ENCODE data around the gene SCAF1.

The SCAF1 gene

GRCh38 chr19:49684983-49685553 lies 43.1 kb downstream of the SCAF1 start:
- no peak for DNase-seq (ENCODE audit: low read depth in 2 of 3, low spot score in 2 of 3)

DNA sequence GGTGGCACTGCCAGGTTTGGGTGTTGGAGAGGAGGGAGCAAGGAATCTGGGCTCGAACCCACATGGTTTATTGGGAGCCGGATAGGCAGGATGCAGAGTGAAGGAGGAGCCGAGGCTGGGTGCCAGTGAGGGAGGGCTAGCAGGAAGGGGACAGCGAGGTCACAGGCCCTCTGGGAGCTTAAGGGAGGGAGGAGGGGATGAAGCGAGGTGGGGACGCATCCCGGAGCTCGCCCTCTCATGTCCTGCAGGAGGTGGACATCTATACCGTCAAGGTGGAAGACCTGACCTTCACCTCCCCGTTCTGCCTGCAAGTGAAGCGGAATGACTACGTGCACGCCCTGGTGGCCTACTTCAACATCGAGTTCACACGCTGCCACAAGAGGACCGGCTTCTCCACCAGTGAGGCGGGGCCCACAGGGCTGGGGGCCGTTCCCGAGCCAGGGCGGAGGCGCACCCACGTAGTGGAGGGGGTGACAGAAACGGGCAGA lies 43.9 kb downstream of the SCAF1 start:
- DNase-seq (ENCODE audit: low read depth in 2 of 3, low spot score in 2 of 3) = no peak

GRCh38 chr19:49686503-49687088 lies 44.6 kb downstream of the SCAF1 start:
- DNase-seq (ENCODE audit: low read depth in 2 of 3, low spot score in 2 of 3) = no peak

GRCh38 chr19:49687150-49687549 lies 45.1 kb downstream of the SCAF1 start:
- DNase-seq (ENCODE audit: low read depth in 2 of 3, low spot score in 2 of 3) = no peak

- no peak for DNase-seq (ENCODE audit: low read depth in 2 of 3, low spot score in 2 of 3)
These were observed 45.7 kb downstream of the SCAF1 start for GRCh38 chr19:49687566-49688316.

DNA sequence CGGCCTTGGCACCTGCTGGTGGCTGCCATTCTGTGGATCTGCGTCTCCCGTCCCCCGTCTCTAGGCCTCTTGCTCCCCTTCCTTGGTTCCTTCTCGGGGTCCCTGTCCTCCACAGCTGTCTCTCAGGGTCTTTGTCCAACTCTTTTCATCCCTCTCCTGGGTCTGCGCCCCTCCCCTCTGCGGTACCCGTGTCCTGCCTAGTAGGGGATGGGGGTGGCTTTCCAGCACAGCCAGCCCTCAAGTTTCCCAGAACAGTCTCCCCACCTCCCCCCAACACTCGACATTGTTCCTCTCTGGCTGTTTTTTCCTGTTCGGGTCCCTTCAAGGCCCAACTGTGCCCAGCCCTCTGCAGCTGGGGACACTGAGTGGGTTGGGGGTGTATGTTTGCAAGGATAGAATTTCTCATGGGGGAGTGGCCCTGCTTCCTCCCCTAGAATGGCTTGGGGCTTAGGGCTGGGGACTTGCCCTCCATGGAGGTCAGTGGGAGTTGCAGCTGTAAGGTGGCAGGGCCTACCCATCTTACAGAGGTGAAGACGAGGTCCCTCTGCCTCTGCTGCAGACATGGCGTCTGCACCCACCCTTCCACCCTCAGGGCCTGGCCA lies 46.6 kb downstream of the SCAF1 start:
- no peak for DNase-seq (ENCODE audit: low read depth in 2 of 3, low spot score in 2 of 3)

DNA sequence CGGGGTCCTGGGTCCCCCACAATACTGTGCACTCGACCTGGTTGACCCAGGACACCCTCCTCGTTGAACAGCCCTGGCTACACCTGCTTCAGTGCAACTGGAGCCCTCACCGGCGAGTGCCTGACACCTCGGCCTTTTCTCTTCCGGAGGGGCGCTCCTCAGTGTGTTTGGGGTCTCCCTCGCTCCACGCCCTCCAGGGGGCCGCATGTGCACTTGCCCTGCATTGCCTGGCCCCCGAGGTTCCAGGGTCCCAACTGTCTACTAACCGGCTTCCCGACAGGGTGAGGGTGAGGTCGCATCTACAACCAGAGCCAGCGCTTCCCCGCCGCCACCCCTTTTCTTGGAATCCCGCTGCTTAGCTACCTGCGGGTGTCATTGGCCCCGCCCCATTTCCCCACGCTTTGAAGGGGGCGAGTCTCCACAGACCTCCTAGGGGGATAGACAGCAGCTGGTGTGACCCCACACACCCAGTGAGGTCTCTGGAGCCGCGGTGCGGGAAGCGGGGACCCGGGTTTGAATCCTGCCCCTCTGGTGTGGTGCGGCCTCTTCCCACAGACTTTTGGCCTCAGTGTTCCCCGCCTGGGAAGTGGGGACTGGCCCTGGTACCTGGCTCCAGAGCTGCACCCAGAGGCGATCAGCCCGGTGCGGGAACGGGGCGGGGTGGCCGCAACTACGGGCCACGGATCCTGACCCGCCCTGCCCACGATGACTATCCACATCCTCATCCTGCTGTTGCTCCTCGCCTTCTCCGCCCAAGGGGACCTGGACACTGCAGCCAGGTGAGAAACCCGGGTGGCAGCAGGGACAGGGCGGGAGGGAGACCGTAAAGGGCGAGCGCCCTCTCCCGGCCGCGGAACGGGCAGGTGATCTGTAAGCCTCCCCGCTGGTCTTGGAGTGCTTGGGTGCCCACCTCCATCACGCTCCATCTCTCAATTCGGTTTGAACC lies 47.4 kb downstream of the SCAF1 start, which contains the start of gene ADM5:
TSS of gene ADM5 (plus strand) at position 462 of the 946 bp plus-strand sequence. CDS start at position 706, 244 bp downstream.
- DNase-seq (ENCODE audit: low read depth in 2 of 3, low spot score in 2 of 3) = no peak

DNA sequence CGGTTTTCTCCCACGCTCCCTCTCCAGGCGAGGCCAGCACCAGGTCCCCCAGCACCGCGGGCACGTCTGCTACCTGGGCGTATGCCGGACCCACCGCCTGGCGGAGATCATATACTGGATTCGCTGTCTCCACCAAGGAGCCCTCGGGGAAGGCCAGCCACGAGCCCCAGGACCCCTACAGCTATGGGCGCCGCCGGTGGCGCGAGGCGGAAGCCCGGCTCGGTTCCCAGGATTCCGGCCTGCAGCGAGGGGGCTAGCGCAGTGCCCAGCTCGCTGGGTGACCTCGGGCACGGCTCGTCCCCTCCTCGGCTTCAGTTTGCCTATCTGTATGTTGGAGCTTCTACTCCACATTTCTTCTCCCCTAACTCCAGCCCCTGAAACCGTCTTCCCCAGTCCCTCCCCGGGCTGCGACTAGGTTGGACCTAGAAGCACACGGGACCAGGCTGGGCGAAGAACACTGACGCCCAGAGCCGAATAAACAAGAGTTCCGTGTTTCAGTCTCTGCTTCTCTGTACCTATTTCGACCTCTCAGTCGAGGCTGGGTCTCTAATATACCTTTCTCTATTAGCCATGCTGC lies 48.2 kb downstream of the SCAF1 start:
- DNase-seq (ENCODE audit: low read depth in 2 of 3, low spot score in 2 of 3) = no peak

DNA sequence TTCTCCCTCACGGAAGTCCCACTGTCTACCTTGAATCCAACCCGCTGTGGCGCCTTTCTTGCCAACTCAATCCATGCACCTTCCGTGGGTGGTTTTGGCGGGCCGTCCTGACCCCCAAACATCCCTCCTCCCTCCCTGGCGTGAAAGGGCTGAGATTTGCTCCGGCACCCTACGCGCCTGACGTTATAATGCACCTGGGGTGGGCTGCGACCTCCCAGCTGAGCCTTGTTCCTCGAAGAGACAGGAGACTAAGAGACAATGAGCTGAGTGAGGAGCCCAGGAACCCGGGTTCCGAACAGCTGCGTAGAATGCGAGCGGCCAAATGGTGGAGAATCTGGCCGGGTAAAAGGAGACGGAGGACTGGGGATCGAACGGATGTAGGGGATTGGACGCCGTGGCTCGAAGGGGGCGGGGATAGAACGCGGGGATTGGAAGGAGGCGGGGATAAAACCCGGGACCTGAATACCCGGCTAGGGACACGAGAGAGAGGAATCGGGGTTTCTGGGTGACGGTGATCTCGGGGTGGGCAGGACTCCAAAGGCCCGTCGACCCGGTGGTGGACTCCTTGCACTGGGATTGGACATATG lies 48.7 kb downstream of the SCAF1 start, which contains the start of gene CPT1C:
TSS of gene CPT1C (plus strand) at position 461 of the 587 bp plus-strand sequence. CDS start 1,137 bp downstream, outside the sequence.
- no peak for DNase-seq (ENCODE audit: low read depth in 2 of 3, low spot score in 2 of 3)

DNA sequence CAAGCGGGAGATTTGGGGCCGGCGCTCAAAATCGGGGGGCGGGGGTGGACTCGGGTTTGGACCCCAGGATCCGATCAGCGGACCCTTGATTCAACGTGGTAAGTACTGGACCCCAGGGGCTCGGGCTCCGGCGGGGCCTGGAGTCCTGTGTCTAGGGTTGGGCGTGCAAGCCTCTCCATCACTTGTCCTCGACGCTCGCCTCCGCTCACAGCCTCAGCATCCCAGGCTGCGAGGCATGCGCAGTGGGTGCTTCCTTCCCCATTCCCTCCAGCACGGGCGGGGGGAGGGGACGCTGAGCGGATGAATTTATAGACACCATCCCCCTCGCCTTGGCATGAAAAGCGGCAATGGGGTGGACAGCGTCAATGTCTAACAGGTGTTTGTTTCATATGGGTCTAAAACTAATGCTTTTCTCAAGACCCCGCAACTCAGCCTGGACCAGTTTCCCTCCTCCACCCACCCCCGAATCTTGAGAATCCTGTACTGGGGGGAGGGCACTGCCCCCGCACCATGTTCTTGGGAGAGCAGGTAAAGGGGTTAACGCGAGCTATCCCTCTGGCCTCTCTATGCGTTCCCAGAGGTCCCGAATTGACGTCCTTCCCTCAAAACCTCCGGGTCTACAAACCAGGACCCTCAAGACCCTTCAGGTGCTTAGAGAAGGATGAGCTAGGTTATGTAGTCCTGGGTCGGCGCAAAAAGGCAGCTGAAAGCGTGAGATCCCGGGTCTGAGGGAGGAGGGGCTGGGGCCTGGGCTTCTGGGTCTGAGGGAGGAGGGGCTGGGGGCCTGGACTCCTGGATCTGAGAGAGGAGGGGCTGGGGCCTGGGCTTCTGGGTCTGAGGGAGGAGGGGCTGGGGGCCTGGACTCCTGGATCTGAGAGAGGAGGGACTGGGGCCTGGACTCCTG lies 49.5 kb downstream of the SCAF1 start:
- DNase-seq (ENCODE audit: low read depth in 2 of 3, low spot score in 2 of 3) = no peak

- DNase-seq (ENCODE audit: low read depth in 2 of 3, low spot score in 2 of 3) = no peak
These were observed 50.1 kb downstream of the SCAF1 start for GRCh38 chr19:49692147-49692506.

DNA sequence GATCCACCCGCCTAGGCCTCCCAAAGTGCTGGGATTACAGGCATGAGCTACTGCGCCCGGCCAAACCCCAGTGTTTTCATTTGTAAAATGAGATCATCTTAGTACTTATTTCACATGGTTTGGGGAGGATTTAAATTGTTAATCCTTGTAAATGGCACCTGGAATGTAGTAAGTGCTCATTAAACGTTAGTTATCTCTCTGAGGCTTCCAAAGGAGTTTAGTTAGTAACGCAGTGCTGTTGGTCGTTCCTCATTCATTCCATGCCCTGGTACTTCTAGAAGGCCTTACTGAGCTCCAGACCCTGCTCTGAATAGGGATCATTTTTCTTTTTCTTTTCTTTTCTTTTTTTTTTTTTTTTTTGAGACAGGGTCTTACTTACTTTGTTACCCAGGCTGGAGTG lies 54.1 kb downstream of the SCAF1 start:
- DNase-seq (ENCODE audit: low read depth in 2 of 3, low spot score in 2 of 3) = no peak

- DNase-seq (ENCODE audit: low read depth in 2 of 3, low spot score in 2 of 3) = no peak
These were observed 54.9 kb downstream of the SCAF1 start for GRCh38 chr19:49696865-49697264.

DNA sequence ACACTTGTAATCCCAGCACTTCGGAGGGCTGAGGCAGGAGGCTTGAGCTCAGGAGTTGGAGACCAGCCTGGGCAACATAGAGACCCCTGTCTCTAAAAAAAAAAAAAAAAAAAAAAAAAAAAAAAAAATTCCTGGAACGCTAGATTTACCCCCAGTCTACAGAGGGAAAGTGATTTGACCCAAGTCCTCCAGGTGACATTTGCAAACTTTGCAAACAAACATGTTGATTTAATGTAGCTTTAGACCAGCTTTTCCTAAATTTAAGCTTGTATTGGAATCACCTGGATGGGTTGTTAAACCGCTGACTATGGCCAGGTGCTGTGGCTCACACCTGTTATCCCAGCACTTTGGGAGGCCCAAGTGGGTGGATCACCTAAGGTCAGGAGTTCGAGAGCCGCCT lies 57.4 kb downstream of the SCAF1 start:
- DNase-seq (ENCODE audit: low read depth in 2 of 3, low spot score in 2 of 3) = no peak

DNA sequence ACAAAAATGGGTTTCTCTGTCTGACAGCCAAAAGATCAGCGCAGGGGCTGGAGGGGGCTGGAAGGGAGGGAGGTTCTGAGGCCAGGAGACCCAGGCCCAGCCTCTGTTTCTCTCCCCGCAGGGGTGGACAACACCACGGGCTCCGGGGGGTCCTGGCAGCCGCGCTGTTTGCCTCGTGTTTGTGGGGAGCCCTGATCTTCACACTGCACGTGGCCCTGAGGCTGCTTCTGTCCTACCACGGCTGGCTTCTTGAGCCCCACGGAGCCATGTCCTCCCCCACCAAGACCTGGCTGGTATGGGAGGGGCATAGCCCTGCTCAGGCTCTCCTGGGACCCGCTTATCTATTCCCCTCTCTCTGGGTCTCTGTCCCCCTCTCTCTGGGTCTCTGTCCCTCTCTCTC lies 58.6 kb downstream of the SCAF1 start:
- DNase-seq (ENCODE audit: low read depth in 2 of 3, low spot score in 2 of 3) = no peak

GRCh38 chr19:49701271-49701786 lies 59.3 kb downstream of the SCAF1 start:
- DNase-seq (ENCODE audit: low read depth in 2 of 3, low spot score in 2 of 3) = no peak

DNA sequence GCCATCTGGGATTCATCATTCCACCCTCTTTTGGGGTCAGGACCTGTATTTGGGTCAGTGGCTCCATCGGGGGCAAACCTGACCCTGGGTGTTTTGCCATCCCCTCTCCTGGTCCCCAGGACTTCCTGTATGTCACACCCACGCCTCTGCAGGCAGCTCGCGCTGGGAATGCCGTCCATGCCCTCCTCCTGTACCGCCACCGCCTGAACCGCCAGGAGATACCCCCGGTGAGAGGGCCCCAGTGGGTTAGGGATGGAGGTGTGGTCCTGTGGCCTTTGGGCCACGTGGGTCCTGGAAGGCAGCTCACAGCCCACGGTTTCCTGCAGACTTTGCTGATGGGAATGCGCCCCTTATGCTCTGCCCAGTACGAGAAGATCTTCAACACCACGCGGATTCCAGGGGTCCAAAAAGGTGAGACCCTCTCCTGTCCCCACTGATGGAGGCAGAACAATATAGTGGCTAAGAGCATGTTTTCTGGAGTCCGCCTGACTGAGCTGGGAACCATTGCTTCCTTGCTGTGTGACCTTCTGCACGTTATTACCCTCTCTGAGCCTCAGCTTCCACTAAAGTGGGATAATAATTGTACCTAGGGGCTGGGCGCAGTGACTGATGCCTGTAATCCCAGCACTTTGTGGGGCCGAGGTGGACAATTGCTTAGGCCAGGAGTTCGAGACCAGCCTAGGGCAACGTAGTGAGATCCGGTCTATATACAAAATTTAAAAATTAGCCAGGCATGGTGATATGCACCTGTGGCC lies 63.1 kb downstream of the SCAF1 start:
- no peak for DNase-seq (ENCODE audit: low read depth in 2 of 3, low spot score in 2 of 3)

DNA sequence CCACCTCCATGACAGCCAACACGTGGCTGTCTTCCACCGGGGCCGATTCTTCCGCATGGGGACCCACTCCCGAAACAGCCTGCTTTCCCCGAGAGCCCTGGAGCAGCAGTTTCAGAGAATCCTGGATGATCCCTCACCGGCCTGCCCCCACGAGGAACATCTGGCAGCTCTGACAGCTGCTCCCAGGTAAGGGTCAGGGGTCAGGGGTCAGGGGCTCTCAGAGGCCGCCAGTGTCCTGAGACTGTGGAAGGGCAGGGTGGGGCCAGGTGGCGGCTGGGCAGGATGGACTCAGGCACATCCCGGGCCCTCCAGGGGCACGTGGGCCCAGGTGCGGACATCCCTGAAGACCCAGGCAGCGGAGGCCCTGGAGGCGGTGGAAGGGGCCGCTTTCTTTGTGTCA lies 63.9 kb downstream of the SCAF1 start:
- no peak for DNase-seq (ENCODE audit: low read depth in 2 of 3, low spot score in 2 of 3)
